ENCODE measurements around the gene C1QTNF1.
"Not testable (repeated sequence)": the region's sequence is repeated elsewhere in the genome, so short reads cannot be mapped to it uniquely, and the experiment has no call there.

Gene C1QTNF1

GRCh38 chr17:79005063-79005861, 18.7 kb upstream of the C1QTNF1 start:
- DNase-seq = no peak

DNA sequence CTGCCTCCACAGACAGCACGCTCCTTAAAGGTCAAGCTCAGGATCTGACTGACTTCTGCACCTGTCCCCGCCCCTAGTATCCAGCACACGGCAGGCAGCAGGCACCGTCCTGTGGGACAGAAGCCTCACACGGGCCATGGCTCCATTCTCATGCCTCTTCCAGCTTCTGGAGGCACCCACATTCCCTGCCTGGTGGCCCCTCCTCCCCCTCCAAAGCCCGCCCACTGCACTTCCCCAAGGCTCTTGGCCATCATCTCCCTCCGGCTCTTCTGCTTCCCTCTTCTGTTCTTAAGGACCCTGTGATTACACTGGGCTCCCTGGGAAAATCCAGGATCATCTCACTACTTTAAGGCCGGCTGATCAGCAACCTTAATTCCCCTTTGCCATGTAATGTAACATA, 17.9 kb upstream of the C1QTNF1 start:
- DNase-seq = peak; percentile 42 to 52

- DNase-seq = no peak
Measured at GRCh38 chr17:79006794-79007503, 17.0 kb upstream of the C1QTNF1 start.

- DNase-seq = no peak
Measured at GRCh38 chr17:79007504-79008381, 16.2 kb upstream of the C1QTNF1 start.

DNA sequence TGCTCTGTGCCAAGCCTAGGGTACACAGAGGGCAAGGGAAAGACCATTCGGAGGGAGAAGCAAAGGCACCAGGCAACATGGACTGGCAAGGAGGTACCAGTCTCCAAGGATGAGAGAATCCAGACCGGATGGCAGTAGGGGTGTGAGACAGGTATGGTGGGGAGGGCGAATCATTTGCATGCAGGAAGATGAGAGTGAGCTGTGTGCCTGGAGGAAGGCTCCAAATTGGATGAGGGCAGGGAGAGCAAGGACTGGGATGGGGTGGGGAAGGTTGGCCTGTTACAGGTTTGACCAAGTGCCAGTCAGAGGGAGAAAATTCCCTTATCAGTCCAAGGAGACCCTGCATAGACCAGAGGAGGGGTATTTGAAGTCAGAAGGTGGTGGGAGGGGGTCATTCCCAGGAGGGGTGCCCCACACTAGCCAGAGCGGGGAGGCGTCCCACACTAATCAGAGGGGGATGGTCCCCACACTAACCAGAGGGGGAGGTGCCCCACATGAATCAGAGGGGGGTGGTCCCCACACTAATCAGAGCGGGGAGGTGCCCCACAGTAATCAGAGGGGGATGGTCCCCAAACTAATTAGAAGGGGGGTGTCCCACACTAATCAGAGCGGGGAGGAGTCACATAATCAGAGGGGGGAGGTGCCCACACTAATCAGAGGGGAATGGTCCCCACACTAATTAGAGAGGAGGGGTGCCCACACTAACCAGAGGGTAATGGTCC, 15.1 kb upstream of the C1QTNF1 start:
- no peak for DNase-seq

GRCh38 chr17:79009397-79010303, 14.3 kb upstream of the C1QTNF1 start, which contains the start of gene CANT1:
Gene CANT1, minus strand, starts transcription at chr17:79009764. Its CDS starts 12,142 bp downstream, at chr17:78997622.
- peak; percentile 88 to 91 for DNase-seq

- no peak for DNase-seq
Measured at GRCh38 chr17:79010304-79010646, 13.7 kb upstream of the C1QTNF1 start.

DNA sequence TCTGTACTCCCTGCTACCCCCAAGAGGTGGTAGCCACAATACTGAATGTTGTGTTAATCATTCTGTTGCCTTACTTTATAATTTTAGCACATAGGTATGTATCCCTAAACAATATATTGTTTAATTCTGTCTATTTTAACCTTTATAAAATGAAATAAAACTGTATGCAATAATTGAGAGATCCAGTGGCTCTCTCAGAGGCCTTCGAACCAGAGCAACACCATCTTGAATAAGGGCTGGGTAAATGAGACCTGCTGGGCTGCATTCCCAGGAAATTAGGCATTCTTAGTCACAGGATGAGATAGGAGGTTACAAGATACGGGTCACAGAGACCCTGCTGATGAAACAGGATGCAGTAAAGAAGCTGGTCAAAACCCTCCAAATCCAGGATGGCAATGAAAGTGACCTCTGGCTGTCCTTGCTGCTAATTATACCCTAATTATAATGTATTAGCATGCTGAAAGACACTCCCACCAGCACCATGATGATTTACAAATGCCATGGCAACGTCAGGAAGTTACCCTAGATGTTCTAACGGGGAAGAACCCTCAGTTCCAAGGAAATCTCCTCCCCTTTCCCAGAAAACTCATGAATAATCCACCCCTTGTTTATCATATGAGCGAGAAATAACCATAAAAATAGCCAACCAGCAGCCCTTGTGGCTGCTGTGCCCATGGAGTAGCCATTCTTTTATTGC, 12.4 kb upstream of the C1QTNF1 start:
- peak in 1 of 2 donors; percentile 11 for DNase-seq

GRCh38 chr17:79012563-79013134, 11.3 kb upstream of the C1QTNF1 start:
- no peak for DNase-seq

DNA sequence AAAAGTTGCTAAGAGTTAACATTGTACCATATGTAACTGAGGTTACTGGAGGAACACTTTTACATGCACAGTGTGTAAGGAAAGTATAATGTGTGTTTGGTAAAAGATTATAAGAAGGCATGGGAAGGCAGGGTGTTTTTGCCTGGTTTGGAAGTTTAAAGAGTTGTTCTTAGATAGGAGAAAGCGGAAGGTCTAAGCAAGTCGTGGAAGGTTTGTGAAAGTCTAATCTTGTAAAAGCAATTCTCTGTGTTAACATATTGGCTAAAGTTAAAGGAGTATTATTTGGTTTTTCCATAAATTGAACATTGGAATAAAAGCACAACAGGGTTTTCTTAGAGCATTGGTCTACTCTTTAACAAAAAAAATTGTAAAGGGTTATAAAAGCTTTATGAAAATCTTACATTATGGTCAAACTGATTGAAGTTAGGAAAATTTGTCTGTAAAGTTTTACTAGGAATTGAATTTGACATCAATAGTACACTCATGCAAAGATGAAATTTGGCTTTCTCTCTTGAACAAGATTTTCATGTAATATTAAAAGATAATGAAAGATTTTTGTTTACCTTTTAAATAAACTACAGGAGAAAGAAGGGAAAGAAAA, 9.7 kb upstream of the C1QTNF1 start:
- DNase-seq = no peak

DNA sequence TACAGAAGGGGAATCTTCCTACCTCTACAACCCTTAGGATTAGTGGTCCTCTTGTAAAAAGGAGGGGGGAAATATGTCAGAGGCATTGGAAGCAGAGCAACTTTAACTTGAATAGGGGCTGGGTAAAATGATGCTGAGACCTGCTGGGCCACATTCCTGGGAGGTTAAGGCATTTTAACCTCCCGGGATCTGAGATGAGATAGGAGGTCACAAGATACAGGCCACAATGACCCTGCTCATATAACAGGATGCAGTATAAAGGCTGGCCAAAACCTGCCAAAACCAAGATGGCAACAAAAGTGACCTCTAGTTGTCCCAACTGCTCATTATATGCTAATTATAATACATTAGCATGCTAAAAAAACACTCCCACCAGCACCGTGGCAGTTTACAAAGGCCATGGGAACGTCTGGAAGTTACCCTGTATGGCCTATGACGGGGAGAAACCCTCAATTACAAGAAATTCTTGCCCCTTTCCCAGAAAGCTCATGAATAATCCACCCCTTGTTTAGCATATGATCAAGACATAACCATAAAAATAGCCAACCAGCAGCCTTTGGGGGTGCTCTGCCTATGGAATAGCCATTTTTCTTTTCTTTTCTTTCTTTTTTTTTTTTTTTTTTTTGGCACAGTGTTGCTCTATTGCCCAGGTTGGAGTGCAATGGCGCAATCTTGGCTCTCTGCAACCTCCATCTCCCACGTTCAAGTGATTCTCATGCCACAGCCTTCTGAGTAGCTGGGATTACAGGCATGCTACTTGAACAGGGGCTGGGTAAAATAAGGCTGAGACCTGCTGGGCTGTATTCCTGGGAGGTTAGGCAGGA, 6.2 kb upstream of the C1QTNF1 start:
- no peak for DNase-seq

DNA sequence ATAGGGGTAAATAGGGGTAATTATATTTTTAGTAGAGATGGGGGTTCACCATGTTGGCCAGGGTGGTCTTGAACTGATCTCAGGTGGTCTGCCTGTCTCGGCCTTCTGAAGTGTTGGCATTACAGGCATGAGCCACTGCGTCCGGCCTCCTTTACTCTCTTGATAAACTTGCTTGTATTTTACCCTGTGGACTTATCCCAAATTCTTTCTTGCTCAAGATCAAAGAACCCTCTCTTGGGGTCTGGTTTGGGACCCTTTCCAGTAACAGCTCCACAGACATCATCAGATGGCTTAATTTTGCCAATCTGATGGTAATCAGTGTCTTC, 5.6 kb upstream of the C1QTNF1 start:
- DNase-seq = no peak

GRCh38 chr17:79019261-79019631, 4.7 kb upstream of the C1QTNF1 start:
- no peak for DNase-seq

- DNase-seq = peak; percentile 75 to 77
Measured at GRCh38 chr17:79019632-79020584, 4.1 kb upstream of the C1QTNF1 start.

- no peak for DNase-seq
Measured at GRCh38 chr17:79020631-79021301, 3.2 kb upstream of the C1QTNF1 start.

- DNase-seq = not testable (repeated sequence)
Measured at GRCh38 chr17:79021929-79022328, 2.0 kb upstream of the C1QTNF1 start.

GRCh38 chr17:79022507-79022991, 1.4 kb upstream of the C1QTNF1 start:
- DNase-seq = no peak

All from inflammatory macrophage (primary cell).